ENCODE results near the gene TOP3B. TPM values are rescaled to one million over a fixed set of nuclear protein-coding genes. Genes with fewer than 3 reads are reported as not detected.

The TOP3B gene
- total and polyA plus RNA-seq, 4 donors: 11.9 to 34.2 (median 23.0) TPM

DNA sequence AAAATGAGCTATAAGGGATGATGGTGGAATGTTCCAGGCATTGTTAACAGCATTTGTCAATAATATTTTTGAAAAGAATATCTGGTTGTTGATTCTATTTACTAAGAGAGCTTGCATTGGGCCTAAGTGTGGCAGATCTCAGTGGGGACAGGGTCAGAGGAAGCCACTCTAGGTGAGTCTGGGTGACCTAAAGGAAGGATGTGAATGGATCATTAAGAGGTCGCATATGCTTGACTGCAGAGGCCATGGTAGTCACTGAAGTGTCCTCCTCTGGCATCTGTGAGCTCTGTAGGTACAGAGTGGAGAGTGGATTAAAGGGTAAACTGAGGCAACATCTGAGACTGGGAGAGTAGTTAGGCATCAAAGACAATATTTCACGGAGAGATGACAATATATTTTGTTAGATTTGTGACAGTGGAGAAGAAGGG, 37.9 kb upstream of the TOP3B start:
- DNase-seq: no peak
- TF ChIP-seq, protein P1, sequence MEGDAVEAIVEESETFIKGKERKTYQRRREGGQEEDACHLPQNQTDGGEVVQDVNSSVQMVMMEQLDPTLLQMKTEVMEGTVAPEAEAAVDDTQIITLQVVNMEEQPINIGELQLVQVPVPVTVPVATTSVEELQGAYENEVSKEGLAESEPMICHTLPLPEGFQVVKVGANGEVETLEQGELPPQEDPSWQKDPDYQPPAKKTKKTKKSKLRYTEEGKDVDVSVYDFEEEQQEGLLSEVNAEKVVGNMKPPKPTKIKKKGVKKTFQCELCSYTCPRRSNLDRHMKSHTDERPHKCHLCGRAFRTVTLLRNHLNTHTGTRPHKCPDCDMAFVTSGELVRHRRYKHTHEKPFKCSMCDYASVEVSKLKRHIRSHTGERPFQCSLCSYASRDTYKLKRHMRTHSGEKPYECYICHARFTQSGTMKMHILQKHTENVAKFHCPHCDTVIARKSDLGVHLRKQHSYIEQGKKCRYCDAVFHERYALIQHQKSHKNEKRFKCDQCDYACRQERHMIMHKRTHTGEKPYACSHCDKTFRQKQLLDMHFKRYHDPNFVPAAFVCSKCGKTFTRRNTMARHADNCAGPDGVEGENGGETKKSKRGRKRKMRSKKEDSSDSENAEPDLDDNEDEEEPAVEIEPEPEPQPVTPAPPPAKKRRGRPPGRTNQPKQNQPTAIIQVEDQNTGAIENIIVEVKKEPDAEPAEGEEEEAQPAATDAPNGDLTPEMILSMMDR (IDR thresholded peaks at IDR 0.05; ENCODE audit: control extremely low read depth, extremely low read depth): no peak

DNA sequence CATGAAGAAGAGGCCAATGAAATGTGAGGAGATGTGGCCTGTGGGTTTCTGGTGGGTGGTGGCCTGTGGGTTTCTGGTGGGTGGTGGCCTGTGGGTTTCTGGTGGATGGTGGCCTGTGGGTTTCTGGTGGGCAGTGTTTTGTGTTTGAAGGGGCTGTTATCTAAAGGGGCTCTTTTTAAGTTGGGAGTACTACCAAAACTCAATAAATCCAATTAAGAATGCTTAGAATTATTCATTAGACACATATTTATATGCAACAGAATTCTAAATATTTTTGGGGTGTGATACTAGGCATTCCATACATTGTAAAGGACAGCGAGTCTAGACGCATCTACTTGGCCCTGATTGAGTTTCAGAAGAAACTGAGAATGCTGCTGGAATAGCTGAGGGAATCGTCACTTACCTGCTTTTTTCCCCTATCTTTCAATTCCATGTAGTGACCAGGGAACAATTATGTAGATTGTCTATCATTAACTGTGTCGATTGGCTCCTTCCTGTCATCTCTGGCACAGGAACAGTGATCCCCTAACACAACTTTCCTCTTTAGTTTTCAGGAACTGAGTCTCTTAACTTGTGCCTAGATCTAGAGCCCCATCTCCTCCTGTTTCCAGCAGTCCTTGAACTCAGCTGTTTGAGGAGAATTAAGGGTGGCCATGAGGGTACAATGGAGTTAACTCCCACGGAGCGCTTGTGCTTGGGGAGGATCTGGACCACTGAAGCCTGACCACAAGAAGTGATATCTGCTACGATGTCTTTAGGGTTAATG, 37.3 kb upstream of the TOP3B start:
- H3K27me3 ChIP-seq (ENCODE audit: control insufficient read depth in 3 of 3, insufficient read depth in 3 of 3, low read length in 2 of 3): no peaks in the 10 kb centered on the region
- WGBS, 2 donors: 79 to 90% methylated on average over 7 of the region's 7 CpGs
- no peak overlapping the region for H3K9ac ChIP-seq (ENCODE audit: insufficient read depth in 1 of 2, low read length in 2 of 2)
- H3K4me1 ChIP-seq (ENCODE audit: control insufficient read depth in 5 of 5, insufficient read depth in 5 of 5, low read length in 5 of 5): no peaks in the 10 kb centered on the region
- no peak overlapping the region for H3K27ac ChIP-seq (ENCODE audit: low read depth in 1 of 2, low read length in 1 of 2)
- no peaks in the 10 kb centered on the region for H3K9me3 ChIP-seq (ENCODE audit: control insufficient read depth in 4 of 4, insufficient read depth in 3 of 4, low read length in 3 of 4)
- no peak overlapping the region for H3K4me3 ChIP-seq
- TF ChIP-seq, protein P1 (IDR thresholded peaks at IDR 0.05; ENCODE audit: control extremely low read depth, extremely low read depth): no peak
- no peak for ATAC-seq (ENCODE audit: insufficient read depth, low FRiP score)
- H3K36me3 ChIP-seq (ENCODE audit: control insufficient read depth in 4 of 4, insufficient read depth in 4 of 4, low read length in 4 of 4): no peaks in the 10 kb centered on the region
- DNase-seq: no peak

More for the DNA sequence above, 37.9 kb upstream of the TOP3B start:
- Histone ChIP-seq H3K27me3 (ENCODE audit: control insufficient read depth in 3 of 3, insufficient read depth in 3 of 3, low read length in 2 of 3) (no peaks in the 10 kb centered on the region), H3K27ac (ENCODE audit: low read depth in 1 of 2, low read length in 1 of 2) (no peak overlapping the region), H3K4me1 (ENCODE audit: control insufficient read depth in 5 of 5, insufficient read depth in 5 of 5, low read length in 5 of 5) (no peaks in the 10 kb centered on the region), H3K36me3 (ENCODE audit: control insufficient read depth in 4 of 4, insufficient read depth in 4 of 4, low read length in 4 of 4) (no peaks in the 10 kb centered on the region), H3K9ac (ENCODE audit: insufficient read depth in 1 of 2, low read length in 2 of 2) (no peak overlapping the region), H3K9me3 (ENCODE audit: control insufficient read depth in 4 of 4, insufficient read depth in 3 of 4, low read length in 3 of 4) (no peaks in the 10 kb centered on the region), H3K4me3 (no peak overlapping the region)
- WGBS, 2 donors: 81 to 85% methylated on average over 2 of the region's 2 CpGs
- ATAC-seq (ENCODE audit: insufficient read depth, low FRiP score): no peak

DNA sequence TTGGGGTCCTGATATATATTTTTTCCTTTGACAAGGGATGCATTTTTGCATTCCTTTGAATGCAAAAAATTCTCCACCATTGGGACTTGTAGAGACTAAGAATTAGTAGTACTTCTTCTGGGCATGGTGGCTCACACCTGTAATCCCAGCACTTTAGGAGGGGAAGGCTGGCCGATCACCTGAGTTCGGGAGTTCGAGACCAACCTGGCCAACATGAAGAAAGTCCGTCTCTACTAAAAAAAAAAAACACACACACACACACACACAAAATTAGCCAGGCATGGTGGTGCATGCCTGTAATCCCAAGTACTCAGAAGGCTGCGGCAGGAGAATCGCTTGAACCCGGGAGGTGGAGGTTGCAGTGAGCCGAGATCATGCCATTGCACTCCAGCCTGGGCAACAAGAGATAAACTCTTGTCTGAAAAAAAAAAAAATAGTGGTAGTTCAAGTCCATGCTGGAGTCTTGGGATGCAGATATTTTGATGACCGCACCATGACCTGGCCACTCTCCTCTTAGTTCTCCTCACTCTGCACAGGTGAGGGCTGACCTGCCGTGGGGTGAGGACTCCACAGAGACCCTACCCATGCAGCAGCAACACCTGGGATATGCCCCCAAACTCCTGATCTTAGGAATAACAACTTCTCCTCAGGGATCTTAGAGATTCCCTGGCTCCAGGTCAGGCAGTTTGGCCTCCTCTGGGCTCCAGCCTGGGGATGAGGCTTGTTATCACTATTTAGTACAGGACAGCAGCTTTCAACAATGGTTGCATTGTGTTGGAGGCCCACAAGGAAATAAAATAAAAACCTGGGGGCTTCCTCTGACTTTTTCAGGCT, 36.5 kb upstream of the TOP3B start:
- no peaks in the 10 kb centered on the region for H3K9me3 ChIP-seq (ENCODE audit: control insufficient read depth in 4 of 4, insufficient read depth in 3 of 4, low read length in 3 of 4)
- H3K36me3 ChIP-seq (ENCODE audit: control insufficient read depth in 4 of 4, insufficient read depth in 4 of 4, low read length in 4 of 4): no peaks in the 10 kb centered on the region
- no peak overlapping the region for H3K9ac ChIP-seq (ENCODE audit: insufficient read depth in 1 of 2, low read length in 2 of 2)
- H3K4me1 ChIP-seq (ENCODE audit: control insufficient read depth in 5 of 5, insufficient read depth in 5 of 5, low read length in 5 of 5): no peaks in the 10 kb centered on the region
- TF ChIP-seq, protein P1 (IDR thresholded peaks at IDR 0.05; ENCODE audit: control extremely low read depth, extremely low read depth): no peak
- no peaks in the 10 kb centered on the region for H3K27me3 ChIP-seq (ENCODE audit: control insufficient read depth in 3 of 3, insufficient read depth in 3 of 3, low read length in 2 of 3)
- WGBS, 2 donors: 95 to 97% methylated on average over 10 of the region's 10 CpGs
- DNase-seq (no peak), ATAC-seq (ENCODE audit: insufficient read depth, low FRiP score) (no peak)
- no peak overlapping the region for H3K27ac ChIP-seq (ENCODE audit: low read depth in 1 of 2, low read length in 1 of 2)
- no peak overlapping the region for H3K4me3 ChIP-seq

All from lung (tissue), 12 donors.